ENCODE results near the gene PCBP3. TPM values are rescaled to one million over a fixed set of nuclear protein-coding genes. Genes with fewer than 3 reads are reported as not detected.

Gene PCBP3
- total RNA-seq, 1 donor from 2014 or later: 72.7 TPM

DNA sequence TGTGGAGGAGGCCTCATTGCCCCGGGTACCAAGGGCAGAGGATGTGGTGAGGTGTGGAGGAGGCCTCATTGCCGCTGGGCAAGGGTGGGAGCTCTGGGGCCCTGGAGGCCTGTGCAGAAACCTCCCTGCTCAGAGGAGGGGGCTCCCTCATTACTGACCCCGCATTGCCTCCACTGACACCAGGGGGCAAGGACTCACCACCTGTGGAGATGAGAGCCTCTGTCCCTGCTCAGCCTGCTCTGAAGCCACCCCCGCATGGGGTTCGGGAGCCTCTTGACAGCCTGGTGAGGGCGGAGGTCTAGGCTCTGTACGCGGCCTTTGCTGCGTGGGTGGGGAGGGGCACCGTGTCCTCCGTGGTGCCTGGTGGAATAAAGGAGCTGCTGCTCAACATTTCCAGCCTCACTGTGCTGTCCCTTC lies 243.1 kb downstream of the PCBP3 start:
- Mint-ChIP-seq H3K27me3 (ENCODE audit: unreplicated experiment) (peaks cover 3% of the 10 kb centered on the region), H3K4me1 (ENCODE audit: low read depth, unreplicated experiment) (peaks cover 38% of the 10 kb centered on the region), H3K4me3 (ENCODE audit: unreplicated experiment) (no peak overlapping the region), H3K9me3 (ENCODE audit: unreplicated experiment) (peaks cover 8% of the 10 kb centered on the region), H3K27ac (ENCODE audit: unreplicated experiment) (no peak overlapping the region), H3K36me3 (ENCODE audit: unreplicated experiment) (no peaks in the 10 kb centered on the region)
- TF ChIP-seq, protein P1, sequence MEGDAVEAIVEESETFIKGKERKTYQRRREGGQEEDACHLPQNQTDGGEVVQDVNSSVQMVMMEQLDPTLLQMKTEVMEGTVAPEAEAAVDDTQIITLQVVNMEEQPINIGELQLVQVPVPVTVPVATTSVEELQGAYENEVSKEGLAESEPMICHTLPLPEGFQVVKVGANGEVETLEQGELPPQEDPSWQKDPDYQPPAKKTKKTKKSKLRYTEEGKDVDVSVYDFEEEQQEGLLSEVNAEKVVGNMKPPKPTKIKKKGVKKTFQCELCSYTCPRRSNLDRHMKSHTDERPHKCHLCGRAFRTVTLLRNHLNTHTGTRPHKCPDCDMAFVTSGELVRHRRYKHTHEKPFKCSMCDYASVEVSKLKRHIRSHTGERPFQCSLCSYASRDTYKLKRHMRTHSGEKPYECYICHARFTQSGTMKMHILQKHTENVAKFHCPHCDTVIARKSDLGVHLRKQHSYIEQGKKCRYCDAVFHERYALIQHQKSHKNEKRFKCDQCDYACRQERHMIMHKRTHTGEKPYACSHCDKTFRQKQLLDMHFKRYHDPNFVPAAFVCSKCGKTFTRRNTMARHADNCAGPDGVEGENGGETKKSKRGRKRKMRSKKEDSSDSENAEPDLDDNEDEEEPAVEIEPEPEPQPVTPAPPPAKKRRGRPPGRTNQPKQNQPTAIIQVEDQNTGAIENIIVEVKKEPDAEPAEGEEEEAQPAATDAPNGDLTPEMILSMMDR (IDR thresholded peaks at IDR 0.05; ENCODE audit: partially characterized antibody, unreplicated experiment): no peak
- no peak for DNase-seq

DNA sequence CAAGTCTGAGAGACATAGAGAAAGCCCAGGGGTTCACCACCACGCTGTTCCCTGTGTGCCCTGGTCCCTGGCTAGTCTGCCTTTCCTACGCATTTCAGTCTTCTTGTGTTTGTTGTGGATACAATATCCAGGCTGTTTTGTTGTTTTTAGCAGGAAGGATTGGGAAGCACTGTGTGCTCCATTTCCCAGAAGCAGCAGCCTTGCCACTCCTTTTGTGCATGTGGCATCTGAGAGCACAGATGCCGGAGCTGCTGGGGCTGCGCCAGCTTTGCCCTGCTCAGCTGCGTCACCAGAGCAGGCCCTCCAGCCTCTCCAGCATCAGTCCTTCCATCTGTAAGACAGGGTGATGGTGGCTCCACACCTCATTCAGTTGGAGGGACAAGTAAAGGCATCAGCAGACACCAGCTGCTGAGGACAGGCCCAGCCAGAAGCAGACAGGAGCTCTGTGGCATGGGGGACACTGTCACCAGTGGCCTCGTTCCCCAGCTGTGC lies 243.6 kb downstream of the PCBP3 start:
- no peaks in the 10 kb centered on the region for H3K36me3 Mint-ChIP-seq (ENCODE audit: unreplicated experiment)
- no peak overlapping the region for H3K27ac Mint-ChIP-seq (ENCODE audit: unreplicated experiment)
- DNase-seq: no peak
- TF ChIP-seq, protein P1 (IDR thresholded peaks at IDR 0.05; ENCODE audit: partially characterized antibody, unreplicated experiment): no peak
- peaks cover 38% of the 10 kb centered on the region for H3K4me1 Mint-ChIP-seq (ENCODE audit: low read depth, unreplicated experiment)
- H3K4me3 Mint-ChIP-seq (ENCODE audit: unreplicated experiment): peak overlapping the region; percentile 39
- H3K27me3 Mint-ChIP-seq (ENCODE audit: unreplicated experiment): peaks cover 1% of the 10 kb centered on the region
- peaks cover 8% of the 10 kb centered on the region for H3K9me3 Mint-ChIP-seq (ENCODE audit: unreplicated experiment)

DNA sequence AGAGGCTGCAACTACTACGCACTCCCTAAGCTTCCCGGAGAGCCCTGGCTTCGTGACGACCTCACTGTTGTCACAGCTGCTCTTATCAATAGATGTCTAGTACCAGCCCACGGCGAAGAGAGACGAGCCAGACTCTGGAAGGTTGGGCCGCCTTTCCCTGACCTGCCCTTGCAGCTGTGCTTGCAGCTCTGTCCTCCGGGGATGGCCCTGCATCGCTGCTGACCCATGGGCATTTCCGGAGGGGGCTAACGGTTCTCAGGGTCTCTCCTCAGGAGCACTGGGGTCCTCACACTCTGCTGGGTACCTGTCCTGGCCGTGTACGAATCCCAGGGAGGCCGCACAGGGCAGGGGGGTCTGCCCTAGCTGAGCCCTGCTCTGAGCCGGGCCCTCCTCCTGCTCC lies 244.3 kb downstream of the PCBP3 start:
- peak overlapping the region; percentile 39 for H3K4me3 Mint-ChIP-seq (ENCODE audit: unreplicated experiment)
- no peak for DNase-seq
- peaks cover 8% of the 10 kb centered on the region for H3K9me3 Mint-ChIP-seq (ENCODE audit: unreplicated experiment)
- H3K36me3 Mint-ChIP-seq (ENCODE audit: unreplicated experiment): no peaks in the 10 kb centered on the region
- TF ChIP-seq, protein P1 (IDR thresholded peaks at IDR 0.05; ENCODE audit: partially characterized antibody, unreplicated experiment): no peak
- H3K27me3 Mint-ChIP-seq (ENCODE audit: unreplicated experiment): peaks cover 2% of the 10 kb centered on the region
- H3K4me1 Mint-ChIP-seq (ENCODE audit: low read depth, unreplicated experiment): peaks cover 38% of the 10 kb centered on the region
- H3K27ac Mint-ChIP-seq (ENCODE audit: unreplicated experiment): peak overlapping the region; percentile 41

DNA sequence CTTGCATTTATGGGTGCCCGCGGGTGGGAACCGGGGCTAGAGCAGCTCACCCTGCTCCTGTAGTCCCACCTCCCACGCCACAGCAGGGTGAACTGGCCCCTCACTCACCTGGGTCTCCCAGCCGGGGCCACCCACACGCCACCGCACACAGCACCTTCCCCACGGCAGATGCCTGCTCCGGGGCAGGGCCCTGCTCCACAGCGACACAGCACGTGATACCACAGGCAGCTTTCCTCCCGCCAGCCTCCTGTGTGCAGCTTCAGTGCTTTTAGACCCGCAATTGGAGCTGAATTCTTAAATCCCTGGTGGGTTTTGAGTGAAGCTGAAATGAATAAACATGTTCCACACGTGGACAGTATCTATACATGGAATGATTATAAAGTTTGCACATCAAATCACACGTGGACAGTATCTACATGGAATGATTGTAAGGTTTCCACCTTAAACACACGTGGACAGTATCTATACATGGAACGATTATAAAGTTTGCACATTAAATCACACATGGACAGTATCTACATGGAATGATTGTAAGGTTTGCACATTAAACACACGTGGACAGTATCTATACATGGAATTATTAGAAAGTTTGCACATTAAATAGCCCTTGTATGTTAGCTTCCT lies 245.0 kb downstream of the PCBP3 start:
- H3K27me3 Mint-ChIP-seq (ENCODE audit: unreplicated experiment): peaks cover 4% of the 10 kb centered on the region
- no peak for DNase-seq
- H3K4me1 Mint-ChIP-seq (ENCODE audit: low read depth, unreplicated experiment): peaks cover 42% of the 10 kb centered on the region
- TF ChIP-seq, protein P1 (IDR thresholded peaks at IDR 0.05; ENCODE audit: partially characterized antibody, unreplicated experiment): no peak
- H3K27ac Mint-ChIP-seq (ENCODE audit: unreplicated experiment): peak overlapping the region; percentile 12
- peaks cover 8% of the 10 kb centered on the region for H3K9me3 Mint-ChIP-seq (ENCODE audit: unreplicated experiment)
- H3K36me3 Mint-ChIP-seq (ENCODE audit: unreplicated experiment): no peaks in the 10 kb centered on the region
- H3K4me3 Mint-ChIP-seq (ENCODE audit: unreplicated experiment): peak overlapping the region; percentile 20

DNA sequence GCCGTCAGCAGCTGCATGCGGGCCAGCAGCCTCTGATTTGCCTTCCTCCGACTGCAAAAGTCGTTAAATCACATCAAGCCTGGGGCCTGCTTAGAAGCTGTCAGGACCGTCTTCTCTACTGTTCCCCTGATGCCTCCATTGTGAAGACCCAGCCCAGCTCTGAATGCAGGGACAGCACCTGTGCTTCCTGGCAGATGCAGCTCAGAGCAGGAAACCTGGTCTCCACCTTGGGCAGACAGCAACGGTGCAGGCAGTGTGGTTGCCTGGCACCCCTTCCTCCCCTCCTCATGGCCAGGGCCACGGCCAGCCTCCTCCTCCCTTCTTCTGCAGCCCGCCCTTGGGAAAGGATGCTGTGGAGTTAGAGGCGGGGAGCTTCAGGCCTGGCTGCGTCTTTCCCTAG lies 245.7 kb downstream of the PCBP3 start:
- H3K27me3 Mint-ChIP-seq (ENCODE audit: unreplicated experiment): peaks cover 5% of the 10 kb centered on the region
- H3K9me3 Mint-ChIP-seq (ENCODE audit: unreplicated experiment): peaks cover 9% of the 10 kb centered on the region
- DNase-seq: no peak
- peak overlapping the region; percentile 23 for H3K4me3 Mint-ChIP-seq (ENCODE audit: unreplicated experiment)
- no peaks in the 10 kb centered on the region for H3K36me3 Mint-ChIP-seq (ENCODE audit: unreplicated experiment)
- H3K4me1 Mint-ChIP-seq (ENCODE audit: low read depth, unreplicated experiment): peaks cover 50% of the 10 kb centered on the region
- TF ChIP-seq, protein P1 (IDR thresholded peaks at IDR 0.05; ENCODE audit: partially characterized antibody, unreplicated experiment): no peak
- H3K27ac Mint-ChIP-seq (ENCODE audit: unreplicated experiment): peak overlapping the region; percentile 12
